NOMO-1 treated with DMSO at 0.1 percent for 48 hours (cell line): Measurements from ENCODE around the gene OGG1.
A peak's percentile ranks its signal among the peaks of the same experiment; 100 is the strongest.

Experiments used
- DNase-seq: peaks from one replicate; lab custom pipeline; 2025; ENCODE audit not compliant: unreplicated experiment; lab: John Stamatoyannopoulos, UW

OGG1 gene

GRCh38 chr3:9727041-9727595, 22.6 kb upstream of the OGG1 start:
- peak; percentile 33 for DNase-seq

- DNase-seq: no peak
These were observed 22.0 kb upstream of the OGG1 start for GRCh38 chr3:9727743-9728142.

- no peak for DNase-seq
These were observed 20.3 kb upstream of the OGG1 start for GRCh38 chr3:9729419-9729818.

GRCh38 chr3:9730657-9731205, 19.0 kb upstream of the OGG1 start:
- DNase-seq: no peak

- peak; percentile 95 for DNase-seq
These were observed 18.3 kb upstream of the OGG1 start, which contains the start of gene BRPF1 for GRCh38 chr3:9731206-9732079. Gene BRPF1 (plus strand): TSS chr3:9731735. CDS start chr3:9734141, 2,406 bp downstream.

GRCh38 chr3:9732080-9732739, 17.5 kb upstream of the OGG1 start:
- DNase-seq: peak; percentile 44

GRCh38 chr3:9732740-9733115, 17.0 kb upstream of the OGG1 start:
- no peak for DNase-seq

- no peak for DNase-seq
These were observed 12.9 kb upstream of the OGG1 start for GRCh38 chr3:9736831-9737230.

GRCh38 chr3:9739181-9739580, 10.6 kb upstream of the OGG1 start:
- no peak for DNase-seq

GRCh38 chr3:9742560-9742959, 7.2 kb upstream of the OGG1 start:
- DNase-seq: no peak

- DNase-seq: no peak
These were observed 6.2 kb upstream of the OGG1 start for GRCh38 chr3:9743548-9743947.

GRCh38 chr3:9744162-9744561, 5.6 kb upstream of the OGG1 start:
- no peak for DNase-seq

GRCh38 chr3:9745521-9745920, 4.2 kb upstream of the OGG1 start:
- no peak for DNase-seq

GRCh38 chr3:9746330-9746729, 3.4 kb upstream of the OGG1 start:
- no peak for DNase-seq

GRCh38 chr3:9747267-9747666, 2.5 kb upstream of the OGG1 start:
- DNase-seq: no peak

- no peak for DNase-seq
These were observed 1.7 kb upstream of the OGG1 start for GRCh38 chr3:9748031-9748430.

- no peak for DNase-seq
These were observed 482 bp upstream of the OGG1 start for GRCh38 chr3:9749296-9749644.

GRCh38 chr3:9750556-9751411, 1.0 kb downstream of the OGG1 start:
- DNase-seq: no peak

GRCh38 chr3:9754678-9755077, 4.9 kb downstream of the OGG1 start:
- no peak for DNase-seq

- DNase-seq: no peak
These were observed 7.7 kb downstream of the OGG1 start for GRCh38 chr3:9757427-9757826.
